ENCODE data around the gene FAM168A.

DNA sequence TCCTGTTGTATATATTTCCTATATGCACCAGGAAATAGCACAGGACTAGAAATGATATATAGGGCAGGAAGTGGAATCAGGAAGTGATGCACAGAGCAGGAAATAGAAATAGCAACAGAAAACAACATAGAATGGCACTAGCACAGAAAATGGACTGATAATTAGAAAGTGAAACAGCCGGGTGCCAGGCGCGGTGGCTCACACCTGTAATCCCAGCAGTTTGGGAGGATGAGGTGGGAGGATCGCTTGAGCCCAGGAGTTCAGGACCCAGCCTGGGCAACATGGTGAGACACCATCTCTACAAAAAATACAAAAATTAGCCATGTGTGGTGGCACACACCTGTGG lies 231.7 kb downstream of the FAM168A start:
- TF ChIP-seq, protein P1, sequence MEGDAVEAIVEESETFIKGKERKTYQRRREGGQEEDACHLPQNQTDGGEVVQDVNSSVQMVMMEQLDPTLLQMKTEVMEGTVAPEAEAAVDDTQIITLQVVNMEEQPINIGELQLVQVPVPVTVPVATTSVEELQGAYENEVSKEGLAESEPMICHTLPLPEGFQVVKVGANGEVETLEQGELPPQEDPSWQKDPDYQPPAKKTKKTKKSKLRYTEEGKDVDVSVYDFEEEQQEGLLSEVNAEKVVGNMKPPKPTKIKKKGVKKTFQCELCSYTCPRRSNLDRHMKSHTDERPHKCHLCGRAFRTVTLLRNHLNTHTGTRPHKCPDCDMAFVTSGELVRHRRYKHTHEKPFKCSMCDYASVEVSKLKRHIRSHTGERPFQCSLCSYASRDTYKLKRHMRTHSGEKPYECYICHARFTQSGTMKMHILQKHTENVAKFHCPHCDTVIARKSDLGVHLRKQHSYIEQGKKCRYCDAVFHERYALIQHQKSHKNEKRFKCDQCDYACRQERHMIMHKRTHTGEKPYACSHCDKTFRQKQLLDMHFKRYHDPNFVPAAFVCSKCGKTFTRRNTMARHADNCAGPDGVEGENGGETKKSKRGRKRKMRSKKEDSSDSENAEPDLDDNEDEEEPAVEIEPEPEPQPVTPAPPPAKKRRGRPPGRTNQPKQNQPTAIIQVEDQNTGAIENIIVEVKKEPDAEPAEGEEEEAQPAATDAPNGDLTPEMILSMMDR (IDR thresholded peaks at IDR 0.05): no peak
- TF ChIP-seq POLR2A (IDR thresholded peaks at IDR 0.05): no peak
